GM18520 (cell line): Measurements from ENCODE around the gene P3H3.

ENCODE experiments used
- ATAC-seq: cut with Tn5 transposase; IDR thresholded peaks from one replicate; pipeline ENCODE4 v1.9.1; 2021; ENCODE audit not compliant: unreplicated experiment

P3H3 gene

DNA sequence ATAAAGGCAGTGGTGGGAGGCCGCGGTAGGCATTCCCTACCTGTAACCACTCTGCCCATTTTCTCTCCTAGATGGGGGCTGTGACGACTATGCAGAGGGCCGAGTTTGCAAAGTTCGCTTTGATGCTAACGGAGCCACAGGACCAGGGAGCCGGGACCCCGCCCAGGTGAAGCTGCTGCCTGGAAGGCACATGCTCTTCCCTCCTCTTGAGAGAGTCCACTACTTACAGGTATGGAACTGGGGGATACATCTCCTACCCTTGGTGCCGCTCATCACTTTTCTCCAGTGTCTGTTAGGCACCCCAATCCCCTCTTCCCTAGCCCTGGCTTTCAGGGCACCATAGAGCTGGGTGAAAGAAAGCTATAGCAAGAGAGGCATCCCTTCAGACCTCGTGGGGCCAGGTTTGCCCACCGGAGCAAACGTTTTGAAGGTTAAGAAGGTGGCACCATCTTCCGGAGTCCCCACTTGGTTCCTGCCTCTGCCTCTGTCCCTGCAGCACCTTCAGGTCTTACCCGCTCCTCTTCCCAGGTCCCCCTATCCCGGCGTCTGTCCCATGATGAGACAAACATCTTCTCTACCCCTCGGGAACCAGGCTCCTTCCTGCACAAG is 2.0 kb upstream of the P3H3 start:
- no peak for ATAC-seq

DNA sequence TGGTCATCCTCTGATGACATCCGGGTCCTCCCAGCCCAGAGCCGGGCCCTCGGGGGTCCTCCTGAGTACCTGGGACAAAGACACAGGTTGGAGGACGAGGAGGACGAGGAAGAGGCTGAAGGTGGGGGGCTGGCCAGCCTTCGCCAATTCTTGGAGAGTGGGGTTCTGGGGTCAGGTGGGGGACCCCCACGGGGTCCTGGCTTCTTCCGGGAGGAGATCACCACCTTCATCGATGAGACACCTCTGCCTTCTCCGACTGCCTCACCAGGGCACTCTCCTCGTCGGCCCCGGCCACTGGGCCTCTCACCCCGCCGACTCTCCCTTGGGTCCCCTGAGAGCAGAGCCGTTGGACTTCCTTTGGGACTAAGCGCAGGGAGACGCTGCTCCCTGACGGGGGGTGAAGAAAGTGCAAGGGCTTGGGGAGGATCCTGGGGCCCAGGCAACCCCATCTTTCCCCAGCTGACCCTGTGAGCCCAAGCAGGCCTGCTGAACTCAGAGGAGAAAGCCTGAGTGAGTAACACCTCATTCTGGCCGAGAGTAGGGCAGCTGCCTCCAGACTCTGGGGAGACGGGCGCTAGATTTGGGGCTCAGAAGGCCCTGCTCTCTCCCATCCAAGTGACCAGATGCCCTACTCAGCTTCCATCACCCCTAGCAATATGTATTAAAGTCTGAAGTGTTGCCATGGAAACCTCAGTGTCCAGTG is 1.3 kb upstream of the P3H3 start:
- no peak for ATAC-seq

DNA sequence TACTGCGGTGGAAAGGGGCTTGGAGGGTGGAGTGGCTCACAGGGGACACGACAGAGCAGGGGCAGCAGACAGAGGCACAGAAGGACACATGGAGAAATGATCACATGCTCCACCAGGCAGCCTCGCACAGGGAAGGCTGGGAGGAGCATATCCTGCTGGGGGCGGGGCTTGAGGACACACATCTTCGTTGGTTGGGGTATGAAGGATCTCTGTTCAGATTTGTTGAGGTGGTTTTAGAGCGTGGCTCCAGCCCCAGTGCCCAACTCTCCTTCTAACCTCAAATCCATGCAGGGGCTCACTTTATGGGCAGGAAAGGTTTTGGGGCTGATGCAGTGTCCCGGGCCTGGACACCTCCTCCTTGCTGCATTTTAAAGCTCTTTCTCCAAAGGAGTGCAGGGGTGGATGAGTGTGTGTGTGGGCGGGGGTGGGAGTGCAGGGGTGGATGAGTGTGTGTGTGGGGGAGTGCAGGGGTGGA is 733 bp upstream of the P3H3 start:
- ATAC-seq: no peak

DNA sequence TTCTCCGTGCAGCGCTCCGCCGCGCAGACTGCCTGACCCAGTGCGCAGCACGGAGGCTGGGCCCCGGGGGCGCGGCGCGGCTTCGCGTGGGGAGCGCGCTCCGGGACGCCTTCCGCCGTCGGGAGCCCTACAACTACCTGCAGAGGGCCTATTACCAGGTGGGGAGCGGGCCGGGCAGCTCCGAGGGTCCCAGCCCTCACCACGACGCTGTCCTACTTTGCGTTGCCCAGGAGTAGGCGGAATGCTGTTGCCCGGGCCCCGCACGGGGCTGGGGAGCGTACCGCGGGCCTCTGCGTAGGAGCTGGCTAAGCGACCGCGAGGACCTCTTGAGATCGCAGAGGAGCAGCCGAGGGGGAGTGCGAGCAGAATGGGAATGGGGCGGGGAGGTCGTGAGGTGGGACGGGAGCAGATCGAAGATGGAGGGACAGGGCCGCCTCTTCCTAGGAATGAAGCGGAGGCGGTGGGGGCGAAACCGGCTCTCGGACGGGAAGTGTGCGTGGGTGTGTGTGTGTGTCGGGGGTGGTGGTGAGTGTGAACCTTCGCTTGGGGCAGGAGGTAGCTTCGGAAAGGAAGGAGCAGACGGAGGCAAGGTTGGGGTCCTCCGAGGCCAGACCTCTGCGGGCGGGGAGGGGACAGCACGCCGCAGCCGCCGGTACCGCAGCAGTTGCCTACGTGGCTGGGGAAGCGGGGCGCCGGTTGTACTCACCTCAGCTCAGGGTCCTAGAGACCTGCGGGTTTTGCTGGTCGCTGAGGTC is 751 bp downstream of the P3H3 start:
- no peak for ATAC-seq

DNA sequence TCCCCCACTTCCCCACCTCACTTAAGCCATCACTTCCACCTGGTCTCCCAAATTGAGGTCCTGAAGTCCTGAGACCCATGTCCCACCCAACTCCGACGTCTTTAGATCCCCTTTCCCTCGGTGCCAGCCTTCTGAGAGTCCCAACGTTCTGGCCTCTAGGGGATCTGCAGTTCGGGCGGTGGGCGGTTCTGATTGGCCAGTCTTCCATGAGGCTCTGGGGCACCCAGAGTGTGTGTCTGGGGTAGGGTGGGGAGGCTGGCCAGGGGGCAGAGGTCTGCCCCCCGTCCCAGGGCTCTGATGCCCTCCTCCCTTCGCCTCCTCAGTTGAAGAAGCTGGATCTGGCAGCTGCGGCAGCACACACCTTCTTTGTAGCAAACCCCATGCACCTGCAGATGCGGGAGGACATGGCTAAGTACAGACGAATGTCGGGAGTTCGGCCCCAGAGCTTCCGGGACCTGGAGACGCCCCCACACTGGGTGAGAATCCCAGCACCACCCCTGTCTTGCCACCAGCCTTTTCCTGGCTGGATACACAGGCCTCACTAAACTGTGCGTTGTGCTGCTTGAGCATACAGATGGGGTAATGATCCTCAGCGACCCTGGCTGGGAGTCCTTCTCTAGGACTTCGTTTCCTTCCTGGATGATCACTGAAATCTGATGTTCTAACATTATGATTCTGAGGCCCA is 1.5 kb downstream of the P3H3 start:
- no peak for ATAC-seq

DNA sequence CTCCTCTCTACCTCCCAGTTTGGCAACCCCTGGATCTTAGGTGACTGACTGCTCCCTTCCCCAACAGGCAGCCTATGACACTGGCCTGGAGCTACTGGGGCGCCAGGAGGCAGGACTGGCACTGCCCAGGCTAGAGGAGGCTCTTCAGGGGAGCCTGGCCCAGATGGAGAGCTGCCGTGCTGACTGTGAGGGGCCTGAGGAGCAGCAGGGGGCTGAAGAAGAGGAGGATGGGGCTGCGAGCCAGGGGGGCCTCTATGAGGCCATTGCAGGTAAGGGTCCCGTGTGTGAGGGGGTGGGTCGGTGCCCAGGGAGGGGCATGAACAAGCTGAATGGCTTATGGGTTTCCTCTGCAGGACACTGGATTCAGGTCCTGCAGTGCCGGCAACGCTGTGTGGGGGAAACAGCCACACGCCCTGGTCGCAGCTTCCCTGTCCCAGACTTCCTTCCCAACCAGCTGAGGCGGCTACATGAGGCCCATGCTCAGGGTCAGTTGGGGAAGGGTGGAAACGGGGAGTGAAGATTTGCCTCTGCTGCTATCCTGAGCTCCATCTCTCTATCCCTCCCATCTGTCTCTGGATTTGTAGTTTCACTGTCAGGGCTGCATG is 2.2 kb downstream of the P3H3 start:
- ATAC-seq: no peak

DNA sequence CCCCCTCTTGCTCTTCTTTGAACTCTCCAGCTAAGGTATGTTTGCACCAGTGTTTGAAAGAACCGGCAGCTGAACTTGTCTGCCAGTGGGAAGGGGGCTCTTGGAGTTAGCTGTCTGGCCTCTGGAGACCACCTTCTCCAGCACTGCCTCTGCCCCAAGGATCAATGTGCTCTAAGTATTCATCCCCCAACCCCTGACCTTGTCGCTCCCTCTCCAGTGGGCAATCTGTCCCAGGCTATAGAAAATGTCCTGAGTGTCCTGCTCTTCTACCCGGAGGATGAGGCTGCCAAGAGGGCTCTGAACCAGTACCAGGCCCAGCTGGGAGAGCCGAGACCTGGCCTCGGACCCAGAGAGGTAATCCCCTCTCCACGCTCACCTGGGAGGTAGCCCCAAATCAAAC is 2.8 kb downstream of the P3H3 start:
- ATAC-seq: no peak

DNA sequence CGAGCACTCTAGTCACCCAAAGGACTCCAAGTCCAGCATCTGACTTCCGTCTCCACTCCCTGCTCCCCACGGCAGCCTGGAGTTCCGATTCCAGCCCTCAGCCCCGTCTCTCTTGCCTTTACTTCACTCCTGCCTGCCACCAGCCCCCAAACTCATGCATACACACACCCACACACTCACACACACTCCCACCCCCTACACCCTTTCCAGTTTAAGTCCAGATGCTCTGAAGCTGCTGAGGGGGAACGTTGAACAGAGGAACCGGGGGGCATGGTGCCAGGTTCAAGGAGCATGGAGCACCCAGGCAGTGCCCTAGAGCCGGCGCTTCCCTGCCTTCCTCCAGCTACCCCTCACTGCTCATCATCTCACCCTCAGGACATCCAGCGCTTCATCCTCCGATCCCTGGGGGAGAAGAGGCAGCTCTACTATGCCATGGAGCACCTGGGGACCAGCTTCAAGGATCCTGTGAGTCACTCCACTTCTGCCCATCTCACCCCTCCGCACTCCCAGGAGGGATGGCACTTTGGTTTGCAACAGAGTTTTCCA is 3.3 kb downstream of the P3H3 start:
- no peak for ATAC-seq

DNA sequence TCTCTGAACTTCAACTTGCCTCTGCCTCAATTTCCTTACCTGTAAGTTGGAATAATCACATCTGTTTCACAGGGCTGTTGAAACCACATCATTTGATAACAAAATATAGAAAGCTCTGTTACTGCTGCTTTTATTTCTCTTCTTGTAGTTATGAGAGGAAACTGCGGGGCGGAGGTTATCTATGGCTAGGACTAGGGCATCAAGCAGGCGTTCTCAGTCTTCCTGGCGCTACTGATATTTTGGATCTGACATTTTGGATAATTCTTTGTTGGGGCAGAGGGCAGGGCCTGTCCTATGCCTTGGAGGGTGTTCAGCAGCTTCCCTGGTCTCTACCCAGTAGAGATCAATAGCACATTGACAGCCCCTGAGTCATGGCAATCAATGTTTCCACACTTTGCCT is 3.9 kb downstream of the P3H3 start:
- no peak for ATAC-seq

DNA sequence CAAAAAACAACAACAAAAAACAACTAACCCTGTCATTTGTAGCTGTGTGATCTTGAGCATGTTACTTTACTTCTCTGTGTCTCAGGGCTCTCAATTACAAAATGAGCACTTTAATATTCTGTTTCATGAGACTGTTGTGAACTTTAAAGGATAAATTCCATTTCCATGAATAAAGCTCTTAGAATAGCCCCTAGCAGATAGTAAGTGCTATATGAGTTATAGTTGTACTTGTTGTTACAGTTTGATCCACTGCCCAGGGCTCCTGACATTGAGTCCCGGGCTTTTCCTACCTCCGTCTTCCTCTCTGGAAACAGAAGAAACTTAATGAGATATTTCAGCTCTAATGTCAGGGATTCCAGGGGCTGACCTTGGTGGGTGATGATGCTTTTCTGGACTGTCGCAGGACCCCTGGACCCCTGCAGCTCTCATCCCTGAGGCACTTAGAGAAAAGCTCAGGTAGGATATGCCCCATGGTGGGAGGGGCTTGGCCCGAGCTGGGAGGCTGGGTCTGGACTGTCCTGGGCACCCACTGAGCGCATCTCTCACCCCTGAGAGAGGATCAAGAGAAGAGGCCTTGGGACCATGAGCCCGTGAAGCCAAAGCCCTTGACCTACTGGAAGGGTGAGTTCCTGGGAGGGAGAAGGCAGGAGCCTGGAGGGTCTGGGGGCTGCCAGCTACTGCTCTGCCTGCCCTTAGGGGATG is 5.1 kb downstream of the P3H3 start:
- ATAC-seq: no peak

DNA sequence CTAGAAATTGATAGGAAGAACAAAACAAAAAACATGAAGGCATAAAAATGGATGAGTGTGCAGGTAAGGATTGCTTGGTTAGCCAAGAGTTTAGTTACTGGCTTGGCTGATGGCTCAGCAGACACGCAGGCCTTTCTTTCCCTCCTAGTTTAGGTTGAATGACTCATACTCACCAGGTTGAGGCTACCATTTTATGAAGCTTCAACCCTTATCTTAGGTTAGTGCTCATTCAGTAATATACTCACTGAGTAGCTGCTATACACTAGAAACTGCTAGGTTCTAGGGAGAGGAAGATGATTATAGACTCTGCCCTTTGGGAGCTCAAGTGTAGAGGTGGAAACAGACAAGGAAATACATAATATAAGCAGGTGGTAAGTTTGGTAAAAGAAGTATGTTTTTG is 6.0 kb downstream of the P3H3 start:
- ATAC-seq: no peak

DNA sequence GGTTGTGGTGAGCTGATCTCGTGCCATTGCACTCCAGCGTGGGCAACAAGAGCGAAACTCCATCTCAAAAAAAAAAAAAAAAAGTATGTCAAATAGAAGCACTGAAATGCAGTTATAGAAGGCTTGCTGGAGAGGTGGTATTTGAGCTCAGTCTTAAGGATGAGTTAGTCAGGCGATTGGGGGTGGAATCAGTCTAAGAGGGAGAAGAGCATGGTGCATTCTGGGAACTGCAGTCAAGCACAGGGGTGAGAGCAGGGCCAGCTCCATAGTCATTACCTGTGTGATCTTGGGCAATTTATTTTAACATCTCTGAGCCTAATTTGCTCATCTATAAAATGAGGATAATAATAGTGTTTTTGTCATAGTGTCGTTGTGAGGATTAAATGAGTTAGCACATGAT is 6.7 kb downstream of the P3H3 start:
- no peak for ATAC-seq

DNA sequence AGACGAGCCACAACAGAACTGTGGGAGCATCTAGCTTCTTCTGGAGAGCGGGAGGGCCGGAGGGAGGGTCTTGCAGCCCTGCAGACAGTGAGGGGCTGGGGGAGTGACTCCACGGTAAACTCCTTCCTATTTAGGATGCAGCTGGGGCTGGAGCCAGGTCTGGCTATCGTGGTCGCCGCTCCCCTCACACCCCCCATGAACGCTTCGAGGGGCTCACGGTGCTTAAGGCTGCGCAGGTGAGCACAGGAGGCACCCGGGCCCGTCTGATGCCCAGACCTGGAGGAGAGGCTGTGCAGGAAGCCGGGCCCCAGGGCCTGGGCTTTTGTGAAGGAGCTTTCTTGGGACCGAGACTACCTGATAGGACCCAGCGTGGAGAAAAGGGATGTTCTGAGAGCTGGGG is 8.6 kb downstream of the P3H3 start:
- no peak for ATAC-seq

DNA sequence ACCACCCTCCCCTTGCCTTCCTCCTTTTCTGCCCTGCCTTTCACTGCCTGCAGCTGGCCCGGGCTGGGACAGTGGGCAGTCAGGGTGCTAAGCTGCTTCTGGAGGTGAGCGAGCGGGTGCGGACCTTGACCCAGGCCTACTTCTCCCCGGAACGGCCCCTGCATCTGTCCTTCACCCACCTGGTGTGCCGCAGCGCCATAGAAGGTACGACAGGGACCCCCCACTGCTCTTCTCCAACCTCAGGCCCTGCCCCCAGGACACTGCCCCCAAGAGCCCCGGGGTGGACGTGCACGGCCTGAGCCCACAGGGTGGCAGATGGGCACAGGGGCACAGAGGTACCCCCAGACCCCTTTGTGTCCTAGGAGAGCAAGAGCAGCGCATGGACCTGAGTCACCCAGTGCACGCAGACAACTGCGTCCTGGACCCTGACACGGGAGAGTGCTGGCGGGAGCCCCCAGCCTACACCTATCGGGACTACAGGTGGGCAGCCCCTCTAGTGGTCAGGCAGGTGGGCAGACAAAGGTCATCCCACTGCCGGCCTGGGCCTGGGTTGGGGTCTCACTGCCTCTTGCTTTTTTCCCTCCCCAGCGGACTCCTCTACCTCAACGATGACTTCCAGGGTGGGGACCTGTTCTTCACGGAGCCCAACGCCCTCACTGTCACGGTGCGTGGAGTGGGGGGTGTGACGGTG is 9.3 kb downstream of the P3H3 start:
- ATAC-seq: no peak

DNA sequence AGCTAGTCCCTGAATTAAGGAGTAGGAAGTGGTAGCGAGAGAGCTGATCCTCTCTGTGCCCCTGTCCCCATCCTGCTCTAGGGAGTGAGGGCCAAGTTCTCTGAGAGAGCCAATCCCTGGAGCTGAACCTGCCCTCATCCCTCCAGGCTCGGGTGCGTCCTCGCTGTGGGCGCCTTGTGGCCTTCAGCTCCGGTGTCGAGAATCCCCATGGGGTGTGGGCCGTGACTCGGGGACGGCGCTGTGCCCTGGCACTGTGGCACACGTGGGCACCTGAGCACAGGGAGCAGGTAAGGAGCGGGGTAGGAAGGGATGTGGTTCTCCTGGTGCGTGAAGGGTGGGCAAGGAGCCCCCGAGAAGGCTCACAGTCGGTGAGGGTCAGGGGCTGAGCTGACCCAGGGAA is 10.6 kb downstream of the P3H3 start:
- no peak for ATAC-seq

DNA sequence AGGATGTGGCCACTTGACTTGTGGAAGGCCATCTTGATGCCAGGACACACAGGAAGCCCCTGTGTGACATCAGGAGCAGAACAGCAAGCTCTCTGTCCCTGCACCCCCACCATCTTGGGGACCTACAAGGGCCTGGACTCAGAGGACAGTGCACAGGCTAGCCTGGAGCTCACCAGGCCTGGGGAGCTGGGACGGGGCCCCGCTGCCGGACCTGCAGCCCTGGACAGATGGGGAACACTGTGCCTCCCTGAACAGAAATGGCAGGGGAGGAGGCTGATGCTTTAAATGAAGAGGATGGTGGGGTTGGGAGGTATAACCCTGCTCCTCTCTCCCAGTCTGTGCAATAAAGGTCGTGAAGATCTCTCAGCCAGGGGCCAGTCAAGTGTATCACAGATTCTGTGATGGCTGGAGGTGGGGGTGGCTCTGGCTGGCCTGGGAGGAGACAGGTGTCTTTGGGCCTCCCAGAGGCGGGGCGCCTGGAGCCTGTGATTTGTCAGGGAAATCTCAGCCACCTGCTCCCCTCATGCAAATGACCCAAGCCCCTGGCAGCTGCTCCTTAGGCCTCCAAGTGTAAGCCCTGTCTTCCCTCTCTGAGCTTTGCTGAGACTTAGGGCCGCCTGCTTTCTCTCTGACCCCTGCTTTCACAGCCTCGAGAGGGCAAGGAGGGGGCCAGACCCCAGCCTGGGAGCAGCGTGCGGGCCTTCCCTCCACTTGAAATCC is 11.4 kb downstream of the P3H3 start:
- peak; percentile 47 for ATAC-seq

DNA sequence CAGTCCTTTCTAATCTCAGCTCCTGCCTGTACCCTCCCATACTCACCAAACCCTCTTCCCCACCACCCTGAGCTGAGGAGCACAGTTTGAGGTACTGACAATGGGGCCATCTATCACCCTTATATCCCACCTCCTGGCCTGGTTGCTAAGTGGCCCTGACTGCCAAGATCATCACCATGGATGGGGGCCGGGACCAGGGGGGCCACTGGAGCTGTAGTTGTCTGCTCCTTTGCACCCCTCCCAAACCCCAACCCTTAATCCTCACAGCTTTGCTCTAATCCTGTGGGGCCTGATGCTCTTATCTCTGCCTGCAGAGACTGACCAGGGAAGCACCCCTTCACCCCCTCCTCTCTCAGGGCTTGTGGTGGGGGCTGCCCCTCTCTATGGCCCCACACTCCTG is 12.1 kb downstream of the P3H3 start:
- ATAC-seq: no peak

DNA sequence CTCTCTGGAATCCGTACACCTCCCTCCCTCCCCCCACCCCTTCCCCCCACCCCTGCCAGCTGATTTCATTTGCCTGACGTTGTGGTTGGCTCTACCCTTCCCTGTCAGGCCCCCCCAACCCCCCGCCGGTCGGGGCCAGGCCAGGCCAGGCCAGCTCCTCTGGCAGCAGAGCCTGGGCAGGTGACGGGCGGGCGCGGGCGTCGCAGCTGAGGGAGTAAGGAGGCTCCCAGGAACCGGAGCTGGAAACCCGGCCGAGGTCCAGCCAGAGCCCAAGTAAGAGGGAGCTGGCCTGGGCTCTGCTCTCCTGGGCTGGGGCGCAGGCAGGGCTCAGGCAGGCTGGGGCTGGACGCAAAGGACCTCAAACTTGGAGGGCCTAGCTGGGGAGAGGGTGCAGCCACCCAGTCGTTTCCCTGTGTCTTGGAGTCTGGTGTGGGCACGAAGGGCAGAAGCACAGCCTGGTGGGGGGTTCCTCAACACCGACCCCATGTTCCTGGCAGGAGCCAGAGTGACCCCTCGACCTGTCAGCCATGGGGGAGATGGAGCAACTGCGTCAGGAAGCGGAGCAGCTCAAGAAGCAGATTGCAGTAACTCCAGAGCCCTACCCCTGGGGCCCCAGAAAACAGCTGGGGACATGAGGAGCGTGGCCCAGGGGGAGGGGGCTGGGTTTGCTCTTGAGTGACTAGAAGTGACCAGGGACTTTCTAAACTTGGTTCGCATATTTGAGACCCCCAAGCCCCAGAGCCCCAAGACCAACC is 12.7 kb downstream of the P3H3 start, which contains the start of gene GNB3:
Gene GNB3, plus strand, starts transcription at position 165 of the 755 bp plus-strand sequence. Its CDS starts 363 bp downstream, at position 528.
- no peak for ATAC-seq
